Measurements from ENCODE around the gene P2RX6.

- TF ChIP-seq CTCF (conservative IDR thresholded peaks at IDR 0.05; ENCODE audit: low read depth, low read length) = no peak
- TF ChIP-seq MXI1 (IDR thresholded peaks at IDR 0.05; ENCODE audit: borderline replicate concordance, low read depth, low read length) = peak; percentile 80; the same call in 1 of the 2 replicates
- peak; percentile 93 for TF ChIP-seq BHLHE40 (IDR thresholded peaks at IDR 0.05; ENCODE audit: low read depth, low read length)
- no peak for TF ChIP-seq RFX5 (IDR thresholded peaks at IDR 0.05; ENCODE audit: low read depth, low read length)
- peak; percentile 88 for TF ChIP-seq POLR2A (IDR thresholded peaks at IDR 0.05; ENCODE audit: low read depth, low read length)
- no peak for TF ChIP-seq RAD21 (IDR thresholded peaks at IDR 0.05; ENCODE audit: low read length)
- TF ChIP-seq MAZ (IDR thresholded peaks at IDR 0.05; ENCODE audit: borderline replicate concordance, low read depth, low read length) = peak; percentile 98
- TF ChIP-seq FOS (IDR thresholded peaks at IDR 0.05; ENCODE audit: low read depth, low read length) = no peak
- no peak for TF ChIP-seq CEBPB (IDR thresholded peaks at IDR 0.05; ENCODE audit: low read depth, low read length)
- TF ChIP-seq, protein P1, sequence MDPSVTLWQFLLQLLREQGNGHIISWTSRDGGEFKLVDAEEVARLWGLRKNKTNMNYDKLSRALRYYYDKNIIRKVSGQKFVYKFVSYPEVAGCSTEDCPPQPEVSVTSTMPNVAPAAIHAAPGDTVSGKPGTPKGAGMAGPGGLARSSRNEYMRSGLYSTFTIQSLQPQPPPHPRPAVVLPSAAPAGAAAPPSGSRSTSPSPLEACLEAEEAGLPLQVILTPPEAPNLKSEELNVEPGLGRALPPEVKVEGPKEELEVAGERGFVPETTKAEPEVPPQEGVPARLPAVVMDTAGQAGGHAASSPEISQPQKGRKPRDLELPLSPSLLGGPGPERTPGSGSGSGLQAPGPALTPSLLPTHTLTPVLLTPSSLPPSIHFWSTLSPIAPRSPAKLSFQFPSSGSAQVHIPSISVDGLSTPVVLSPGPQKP (IDR thresholded peaks at IDR 0.05; ENCODE audit: borderline replicate concordance, low read depth, low read length) = peak; percentile 31; the same call in 1 of the 2 replicates
- TF ChIP-seq NFE2L2 (IDR thresholded peaks at IDR 0.05; ENCODE audit: low read depth, low read length) = no peak
- TF ChIP-seq SMC3 (IDR thresholded peaks at IDR 0.05; ENCODE audit: low read depth, low read length) = no peak
These were observed 13.2 kb upstream of the P2RX6 start, which contains the start of gene THAP7 for GRCh38 chr22:21001601-21002325.
